Measurements from ENCODE around the gene PLK1.
"Not testable (repeated sequence)": the region's sequence is repeated elsewhere in the genome, so short reads cannot be mapped to it uniquely, and the experiment has no call there.

The PLK1 gene

DNA sequence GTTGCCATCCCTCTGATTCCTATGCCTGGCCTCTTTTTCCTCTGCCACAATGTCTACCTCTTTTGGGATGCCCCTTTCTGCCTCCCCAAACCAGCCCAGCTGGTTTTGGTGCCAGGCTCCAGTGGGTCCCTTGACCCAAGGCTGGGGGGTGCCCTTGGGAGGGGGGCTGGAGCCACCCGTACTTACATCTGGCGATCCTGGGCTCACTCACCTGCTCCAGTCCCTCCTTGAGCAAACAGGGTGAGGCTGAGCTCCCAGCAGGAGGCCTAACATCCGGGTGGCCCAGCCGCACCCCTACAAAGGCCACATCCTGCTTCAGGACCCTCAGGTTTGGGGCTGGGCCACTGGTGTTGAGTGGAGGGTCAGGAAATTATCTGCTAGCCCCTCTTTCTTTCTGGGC is 33.1 kb downstream of the PLK1 start:
- no peak for DNase-seq (ENCODE audit: low spot score)
- in situ Hi-C loops (cut with MboI; ENCODE audit: low pct_unique_long_range_greater_than_20kb, low sequenced_read_pairs, unreplicated experiment) = no loop called here
- TF ChIP-seq, protein P1, sequence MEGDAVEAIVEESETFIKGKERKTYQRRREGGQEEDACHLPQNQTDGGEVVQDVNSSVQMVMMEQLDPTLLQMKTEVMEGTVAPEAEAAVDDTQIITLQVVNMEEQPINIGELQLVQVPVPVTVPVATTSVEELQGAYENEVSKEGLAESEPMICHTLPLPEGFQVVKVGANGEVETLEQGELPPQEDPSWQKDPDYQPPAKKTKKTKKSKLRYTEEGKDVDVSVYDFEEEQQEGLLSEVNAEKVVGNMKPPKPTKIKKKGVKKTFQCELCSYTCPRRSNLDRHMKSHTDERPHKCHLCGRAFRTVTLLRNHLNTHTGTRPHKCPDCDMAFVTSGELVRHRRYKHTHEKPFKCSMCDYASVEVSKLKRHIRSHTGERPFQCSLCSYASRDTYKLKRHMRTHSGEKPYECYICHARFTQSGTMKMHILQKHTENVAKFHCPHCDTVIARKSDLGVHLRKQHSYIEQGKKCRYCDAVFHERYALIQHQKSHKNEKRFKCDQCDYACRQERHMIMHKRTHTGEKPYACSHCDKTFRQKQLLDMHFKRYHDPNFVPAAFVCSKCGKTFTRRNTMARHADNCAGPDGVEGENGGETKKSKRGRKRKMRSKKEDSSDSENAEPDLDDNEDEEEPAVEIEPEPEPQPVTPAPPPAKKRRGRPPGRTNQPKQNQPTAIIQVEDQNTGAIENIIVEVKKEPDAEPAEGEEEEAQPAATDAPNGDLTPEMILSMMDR (IDR thresholded peaks at IDR 0.05; ENCODE audit: extremely low read depth, insufficient read depth, missing control alignments) = no peak

DNA sequence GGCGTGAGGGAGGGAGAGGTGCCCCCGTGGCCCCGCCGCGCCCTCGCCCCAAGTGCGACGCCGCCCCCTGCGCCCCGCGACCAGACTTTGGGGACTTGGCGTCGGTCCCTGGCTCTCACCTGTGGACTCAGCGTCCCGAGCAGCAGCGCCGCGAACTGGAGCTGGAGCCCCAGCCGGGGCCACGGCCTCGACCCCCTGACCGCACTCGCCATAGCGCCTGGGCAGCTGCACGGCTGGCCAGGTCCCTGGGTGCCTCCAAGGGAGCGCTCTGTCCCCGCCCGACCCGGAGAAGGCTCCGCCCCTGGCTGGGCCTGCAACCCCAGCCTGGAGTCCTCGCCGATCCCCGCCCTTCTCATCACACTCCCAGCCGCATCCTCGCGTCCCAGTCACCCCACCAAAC is 34.3 kb downstream of the PLK1 start, which contains the start of gene ERN2:
Gene ERN2, minus strand, starts transcription at position 247 of the 400 bp plus-strand sequence. Its CDS starts 35 bp downstream, at position 212.
- TF ChIP-seq, protein P1 (IDR thresholded peaks at IDR 0.05; ENCODE audit: extremely low read depth, insufficient read depth, missing control alignments) = no peak
- DNase-seq (ENCODE audit: low spot score) = no peak
- in situ Hi-C loops (cut with MboI; ENCODE audit: low pct_unique_long_range_greater_than_20kb, low sequenced_read_pairs, unreplicated experiment) = no loop called here

DNA sequence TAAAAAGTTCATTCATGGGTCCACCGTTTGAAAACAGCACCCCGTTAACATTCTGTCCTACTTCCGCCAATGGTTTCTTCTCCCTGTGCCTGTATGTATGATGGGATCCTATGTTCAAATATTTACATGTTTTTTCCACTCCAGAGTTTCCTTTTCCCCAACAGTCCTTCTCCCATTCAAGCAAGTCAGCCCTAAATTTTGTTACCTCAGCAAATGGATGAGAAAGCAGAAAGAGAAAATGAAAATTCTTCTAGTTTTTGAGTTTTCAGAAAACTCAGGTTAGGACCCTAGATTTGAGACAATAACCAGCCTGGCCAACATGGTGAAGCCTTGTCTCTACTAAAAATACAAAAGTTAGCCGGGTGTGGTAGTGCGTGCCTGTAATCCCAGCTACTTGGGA is 37.8 kb downstream of the PLK1 start:
- TF ChIP-seq, protein P1 (IDR thresholded peaks at IDR 0.05; ENCODE audit: extremely low read depth, insufficient read depth, missing control alignments) = no peak
- in situ Hi-C loops (cut with MboI; ENCODE audit: low pct_unique_long_range_greater_than_20kb, low sequenced_read_pairs, unreplicated experiment) = no loop called here

DNA sequence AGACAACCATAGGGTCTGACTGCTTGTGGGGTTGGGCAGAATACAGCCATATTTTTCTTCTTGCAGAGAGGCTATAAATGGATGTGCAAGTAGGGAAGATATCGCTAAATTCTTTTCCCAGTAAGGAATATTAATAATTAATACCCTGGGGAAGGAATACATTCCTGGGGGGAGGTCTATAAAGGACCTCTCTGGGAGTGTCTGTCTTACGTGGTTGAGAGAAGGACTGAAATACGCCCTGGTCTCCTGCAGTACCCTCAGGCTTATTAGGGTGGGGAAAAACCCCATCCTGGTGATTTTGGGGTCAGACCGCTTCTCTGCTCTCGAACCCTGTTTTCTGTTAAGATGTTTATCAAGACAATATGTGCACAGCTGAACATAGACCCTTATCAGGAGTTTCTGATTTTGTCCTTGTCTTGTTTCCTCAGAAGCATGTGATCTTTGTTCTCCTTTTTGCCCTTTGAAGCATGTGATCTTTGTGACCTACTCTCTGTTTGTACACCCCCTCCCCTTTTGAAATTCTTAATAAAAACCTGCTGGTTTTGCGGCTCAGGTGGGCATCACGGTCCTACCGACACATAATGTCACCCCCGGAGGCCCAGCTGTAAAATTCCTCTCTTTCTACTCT is 44.0 kb downstream of the PLK1 start:
- in situ Hi-C loops (cut with MboI; ENCODE audit: low pct_unique_long_range_greater_than_20kb, low sequenced_read_pairs, unreplicated experiment); DNase-seq (ENCODE audit: low spot score): not testable (repeated sequence)

More for the DNA sequence above, 37.8 kb downstream of the PLK1 start:
- no peak for DNase-seq (ENCODE audit: low spot score)

DNA sequence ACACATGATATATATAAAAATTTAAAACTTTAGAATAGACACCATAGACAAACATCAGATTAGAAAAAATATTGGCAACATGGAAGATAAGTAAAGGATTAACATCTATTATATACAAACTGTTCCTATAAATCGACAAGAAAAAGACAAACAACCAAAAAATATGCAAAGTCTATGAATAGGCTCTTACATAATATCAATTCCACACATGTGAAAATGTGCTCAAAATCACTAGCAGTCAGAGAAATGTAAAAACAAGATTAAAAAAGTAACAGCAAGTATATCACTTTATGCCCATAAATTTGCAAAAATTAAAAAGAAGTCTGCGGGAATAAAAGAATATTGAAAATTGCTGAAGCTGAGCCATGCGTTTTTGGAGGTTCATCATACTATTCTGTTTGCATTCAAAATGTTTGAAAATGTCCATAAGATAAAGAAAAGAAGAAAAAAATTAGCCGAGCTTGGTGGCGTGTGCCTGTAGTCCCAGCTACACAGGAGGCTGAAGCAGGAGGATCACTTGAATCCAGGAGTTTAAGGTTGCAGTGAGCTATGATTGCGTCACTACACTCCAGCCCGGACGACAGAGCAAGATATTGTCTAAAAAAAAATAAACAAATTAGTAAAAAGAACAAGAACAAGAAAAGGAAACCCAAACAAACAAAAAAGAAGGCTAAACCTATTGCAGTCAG is 45.6 kb downstream of the PLK1 start:
- no peak for DNase-seq (ENCODE audit: low spot score)
- TF ChIP-seq, protein P1 (IDR thresholded peaks at IDR 0.05; ENCODE audit: extremely low read depth, insufficient read depth, missing control alignments) = no peak
- in situ Hi-C loops (cut with MboI; ENCODE audit: low pct_unique_long_range_greater_than_20kb, low sequenced_read_pairs, unreplicated experiment) = no loop called here

DNA sequence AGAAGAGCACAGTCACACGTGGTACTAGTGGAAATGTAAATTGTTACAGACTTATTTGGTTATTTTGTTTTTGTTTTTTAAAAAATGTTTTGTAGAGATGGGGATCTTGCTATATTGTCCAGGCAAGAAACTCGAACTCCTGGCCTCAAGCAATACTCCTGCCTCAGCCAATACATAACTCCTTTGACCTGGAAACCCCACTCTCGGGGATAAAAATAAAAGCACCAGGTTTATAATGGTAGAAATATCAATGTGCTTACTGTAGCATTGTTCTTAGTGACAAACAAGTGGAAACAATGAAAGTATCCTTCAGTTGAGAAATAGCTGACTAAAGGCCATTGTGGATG is 46.1 kb downstream of the PLK1 start:
- TF ChIP-seq, protein P1 (IDR thresholded peaks at IDR 0.05; ENCODE audit: extremely low read depth, insufficient read depth, missing control alignments) = no peak
- in situ Hi-C loops (cut with MboI; ENCODE audit: low pct_unique_long_range_greater_than_20kb, low sequenced_read_pairs, unreplicated experiment) = no loop called here
- DNase-seq (ENCODE audit: low spot score) = no peak

DNA sequence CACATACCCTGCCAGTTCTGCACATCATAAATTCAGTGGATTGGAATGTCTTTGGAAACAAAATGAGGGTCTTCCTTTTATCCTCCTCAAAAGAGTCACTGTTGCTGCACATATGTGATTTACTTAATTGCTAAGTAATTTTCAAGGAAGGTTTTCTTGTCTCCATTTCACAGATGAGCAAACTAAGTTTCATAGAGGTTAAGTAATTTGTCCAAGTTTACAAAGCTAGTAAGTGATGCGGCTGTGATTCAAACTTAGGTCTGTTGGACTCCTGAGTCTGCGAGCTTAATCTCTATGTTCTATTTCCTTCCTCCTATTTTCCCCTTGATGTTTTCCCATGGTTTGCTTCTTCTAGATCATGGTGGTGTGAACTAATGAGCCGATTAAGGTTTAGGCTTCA is 48.0 kb downstream of the PLK1 start:
- in situ Hi-C loops (cut with MboI; ENCODE audit: low pct_unique_long_range_greater_than_20kb, low sequenced_read_pairs, unreplicated experiment) = no loop called here
- DNase-seq (ENCODE audit: low spot score) = no peak
- TF ChIP-seq, protein P1 (IDR thresholded peaks at IDR 0.05; ENCODE audit: extremely low read depth, insufficient read depth, missing control alignments) = no peak
